ENCODE data around the gene OR2W1.
A peak's percentile ranks its signal among the peaks of the same experiment; 100 is the strongest.

The OR2W1 gene

GRCh38 chr6:29008089-29008488 lies 36.9 kb downstream of the OR2W1 start:
- Histone ChIP-seq H3K36me3 (ENCODE audit: control insufficient read depth, low read length) (no peaks in the 10 kb centered on the region), H4K20me1 (ENCODE audit: control insufficient read depth, insufficient read depth, low read depth, low read length) (no peaks in the 10 kb centered on the region), H3K9me2 (replicated peaks; ENCODE audit: control insufficient read depth, low read length) (no peaks in the 10 kb centered on the region), H3K79me2 (ENCODE audit: control insufficient read depth, low read length) (no peaks in the 10 kb centered on the region), H3K4me1 (ENCODE audit: control insufficient read depth, low read length) (peaks cover 6% of the 10 kb centered on the region; the same call in 1 of the 2 replicates), H3K9me3 (ENCODE audit: control insufficient read depth, insufficient read depth, low read length) (no peaks in the 10 kb centered on the region), H3K4me2 (ENCODE audit: low read length) (no peak overlapping the region), H3K27me3 (ENCODE audit: control insufficient read depth, low read length) (peaks cover 39% of the 10 kb centered on the region), H3K27ac (ENCODE audit: low read depth, low read length) (no peak overlapping the region), H3F3A (ENCODE audit: control insufficient read depth, insufficient read depth) (no peaks in the 10 kb centered on the region), H3K4me3 (ENCODE audit: low read length) (no peak overlapping the region)
- TF ChIP-seq CTCF (IDR thresholded peaks at IDR 0.05; ENCODE audit: low read depth, low read length, poor library complexity, severe bottlenecking) (no peak), EZH2phosphoT487 (IDR thresholded peaks at IDR 0.05; ENCODE audit: borderline replicate concordance, low read length) (no peak)

GRCh38 chr6:29005183-29005885 lies 39.6 kb downstream of the OR2W1 start, which contains the start of gene ZNF311:
ZNF311 (minus strand) TSS chr6:29005315; CDS start chr6:29003954, 1,361 bp downstream.
- TF ChIP-seq EZH2phosphoT487 (IDR thresholded peaks at IDR 0.05; ENCODE audit: borderline replicate concordance, low read length), result no peak
- TF ChIP-seq CTCF (IDR thresholded peaks at IDR 0.05; ENCODE audit: low read depth, low read length, poor library complexity, severe bottlenecking), result no peak
- H3K4me3 ChIP-seq (ENCODE audit: low read length), result peak within 1 kb of the TSS; percentile 21; the same call in 1 of the 2 replicates
- H3K36me3 ChIP-seq (ENCODE audit: control insufficient read depth, low read length), result no peaks in the 10 kb centered on the region
- no peak within 1 kb of the TSS for H3K27ac ChIP-seq (ENCODE audit: low read depth, low read length)
- H3K79me2 ChIP-seq (ENCODE audit: control insufficient read depth, low read length), result no peaks in the 10 kb centered on the region
- H3K9me2 ChIP-seq (replicated peaks; ENCODE audit: control insufficient read depth, low read length), result no peaks in the 10 kb centered on the region
- peaks cover 6% of the 10 kb centered on the region; the same call in 1 of the 2 replicates for H3K4me1 ChIP-seq (ENCODE audit: control insufficient read depth, low read length)
- H3K27me3 ChIP-seq (ENCODE audit: control insufficient read depth, low read length), result peaks cover 32% of the 10 kb centered on the region
- peak within 1 kb of the TSS; percentile 46 for H3K4me2 ChIP-seq (ENCODE audit: low read length)
- H3F3A ChIP-seq (ENCODE audit: control insufficient read depth, insufficient read depth), result no peaks in the 10 kb centered on the region
- H4K20me1 ChIP-seq (ENCODE audit: control insufficient read depth, insufficient read depth, low read depth, low read length), result no peaks in the 10 kb centered on the region
- no peaks in the 10 kb centered on the region for H3K9me3 ChIP-seq (ENCODE audit: control insufficient read depth, insufficient read depth, low read length)

GRCh38 chr6:28996844-28997510 lies 48.0 kb downstream of the OR2W1 start:
- Histone ChIP-seq H3K9me2 (replicated peaks; ENCODE audit: control insufficient read depth, low read length) (no peaks in the 10 kb centered on the region), H3K4me1 (ENCODE audit: control insufficient read depth, low read length) (no peaks in the 10 kb centered on the region), H3K79me2 (ENCODE audit: control insufficient read depth, low read length) (no peaks in the 10 kb centered on the region), H3F3A (ENCODE audit: control insufficient read depth, insufficient read depth) (no peaks in the 10 kb centered on the region), H3K4me3 (ENCODE audit: low read length) (no peak overlapping the region), H4K20me1 (ENCODE audit: control insufficient read depth, insufficient read depth, low read depth, low read length) (no peaks in the 10 kb centered on the region), H3K36me3 (ENCODE audit: control insufficient read depth, low read length) (no peaks in the 10 kb centered on the region), H3K9me3 (ENCODE audit: control insufficient read depth, insufficient read depth, low read length) (no peaks in the 10 kb centered on the region), H3K27me3 (ENCODE audit: control insufficient read depth, low read length) (peaks cover 40% of the 10 kb centered on the region), H3K27ac (ENCODE audit: low read depth, low read length) (no peak overlapping the region), H3K4me2 (ENCODE audit: low read length) (no peak overlapping the region)
- no peak for TF ChIP-seq EZH2phosphoT487 (IDR thresholded peaks at IDR 0.05; ENCODE audit: borderline replicate concordance, low read length)
- no peak for TF ChIP-seq CTCF (IDR thresholded peaks at IDR 0.05; ENCODE audit: low read depth, low read length, poor library complexity, severe bottlenecking)
